RPMI7951 (cell line): ENCODE measurements around the gene HSPD1. TPM values are rescaled to one million over a fixed set of nuclear protein-coding genes. Genes with fewer than 3 reads are reported as not detected.
A peak's percentile ranks its signal among the peaks of the same experiment; 100 is the strongest.
"Not testable (repeated sequence)": the region's sequence is repeated elsewhere in the genome, so short reads cannot be mapped to it uniquely, and the experiment has no call there.

Source experiments
- DNase-seq: peaks from one replicate; pipeline ENCODE4 v3.0.0-alpha.2; 2012; ENCODE audit warnings: low read depth
- total RNA-seq: library from RNA; depleted of rRNA; stranded (reverse); fragments of >200 nt; shearing (Covaris generic); gene quantifications from 2 replicates; pipeline ENCODE4 v1.2.3, GENCODE V29; 2014

Gene HSPD1
- total RNA-seq, 1 experiment from 2014 or later = 315 TPM

DNA sequence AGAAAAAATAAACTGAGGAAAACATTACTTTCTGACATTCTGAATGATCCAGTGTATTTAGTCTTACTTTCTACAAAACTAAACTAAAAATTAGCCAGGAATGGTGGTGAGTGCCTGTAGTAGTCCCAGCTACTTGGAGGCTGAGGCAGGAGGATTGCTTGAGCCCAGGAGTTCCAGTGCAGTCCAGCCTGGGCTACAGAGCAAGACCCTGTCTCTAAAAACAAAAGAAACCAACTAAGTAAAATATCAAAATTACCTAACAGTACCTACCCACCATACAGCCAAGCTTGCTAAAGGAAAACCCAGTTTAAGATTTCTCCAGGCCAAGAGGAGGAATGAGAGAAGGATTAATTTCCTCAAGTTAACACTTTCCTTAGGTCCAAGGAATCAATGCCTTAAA, 2.9 kb downstream of the HSPD1 start:
- no peak for DNase-seq

GRCh38 chr2:197495433-197496134, 4.1 kb downstream of the HSPD1 start:
- no peak for DNase-seq

DNA sequence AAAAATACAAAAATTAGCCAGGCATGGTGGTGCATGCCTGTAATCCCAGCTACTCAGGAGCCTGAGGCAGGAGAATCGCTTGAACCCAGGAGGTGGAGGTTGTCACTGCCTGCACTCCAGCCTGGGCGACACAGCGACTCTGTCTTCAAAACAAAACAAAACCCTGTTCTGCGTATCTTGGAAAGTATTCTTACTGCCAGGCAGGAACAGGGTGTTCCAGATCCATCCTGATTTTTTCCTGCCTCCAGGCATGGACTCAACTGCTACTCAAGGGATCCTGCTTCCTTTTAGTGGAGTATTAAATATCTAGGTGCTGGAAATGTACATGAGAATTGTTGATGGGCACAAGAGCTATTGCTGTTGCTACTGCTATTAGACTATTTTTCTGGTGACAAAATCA, 12.3 kb downstream of the HSPD1 start:
- DNase-seq = no peak

- DNase-seq = no peak
These were observed 13.5 kb downstream of the HSPD1 start for GRCh38 chr2:197486175-197486574.

- DNase-seq = not testable (repeated sequence)
These were observed 15.4 kb downstream of the HSPD1 start for GRCh38 chr2:197484248-197484647.

DNA sequence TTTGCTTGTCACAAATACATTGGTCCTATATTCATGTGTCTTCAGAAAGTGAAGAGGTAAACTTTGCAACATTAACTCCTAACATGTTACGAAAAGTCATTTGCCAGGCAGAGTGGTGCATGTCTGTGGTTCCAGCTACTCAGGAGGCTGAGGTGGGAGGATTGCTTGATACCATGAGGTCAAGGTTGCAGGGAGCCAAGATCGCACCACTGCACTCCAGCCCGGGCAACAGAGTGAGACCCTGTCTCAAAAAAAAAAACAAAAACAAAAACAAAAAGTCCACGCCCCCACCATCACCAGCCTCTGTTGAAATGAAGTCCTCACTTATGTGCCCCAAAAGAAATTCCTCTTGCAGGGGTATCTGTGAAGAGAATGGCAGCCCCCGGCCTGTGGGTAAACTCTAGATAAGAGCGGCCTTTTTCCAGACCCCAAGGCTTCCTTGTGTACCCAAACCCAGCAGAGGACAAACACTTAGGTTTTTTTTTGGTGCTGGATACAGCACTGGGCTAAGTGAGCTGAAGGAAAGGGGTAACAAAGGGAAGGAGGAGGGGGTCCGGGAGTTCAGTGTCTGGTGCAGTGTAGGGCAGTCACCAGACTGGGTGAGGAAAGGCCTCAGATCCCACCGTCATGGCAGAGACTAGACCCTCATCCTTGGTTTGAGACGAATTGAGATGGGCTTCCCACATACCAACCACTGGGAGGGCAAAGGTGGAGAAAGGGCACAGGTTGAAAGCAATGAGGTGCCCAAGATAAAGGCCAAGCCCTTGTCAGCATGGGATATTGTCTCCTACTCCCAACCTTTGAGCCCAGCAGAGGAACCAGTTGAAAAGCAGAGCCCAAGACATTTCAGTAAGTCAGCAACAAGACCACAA, 19.2 kb downstream of the HSPD1 start:
- DNase-seq = no peak

GRCh38 chr2:197477797-197478196, 21.8 kb downstream of the HSPD1 start:
- DNase-seq = no peak

GRCh38 chr2:197472166-197472565, 27.5 kb downstream of the HSPD1 start:
- no peak for DNase-seq

DNA sequence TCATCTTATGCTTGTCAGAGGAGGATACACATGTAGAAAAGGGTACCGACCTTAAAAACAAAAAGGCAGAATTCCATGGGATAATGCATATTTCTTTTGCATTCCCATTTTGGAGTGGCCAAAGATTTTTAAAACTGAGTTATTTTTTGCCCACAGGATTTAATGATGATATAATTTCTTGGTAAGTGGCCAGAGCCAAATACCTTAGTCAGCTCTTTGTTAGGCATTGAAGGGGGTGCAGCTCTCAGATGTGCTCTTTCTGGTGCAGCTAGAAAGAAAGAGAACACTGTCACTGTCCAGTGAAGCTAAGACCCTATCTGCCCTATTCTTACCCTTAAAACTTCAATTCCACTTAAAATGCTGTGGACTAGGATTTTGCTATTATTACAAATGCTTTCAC, 35.5 kb downstream of the HSPD1 start:
- DNase-seq = no peak

- no peak for DNase-seq
These were observed 38.6 kb downstream of the HSPD1 start for GRCh38 chr2:197461057-197461456.

DNA sequence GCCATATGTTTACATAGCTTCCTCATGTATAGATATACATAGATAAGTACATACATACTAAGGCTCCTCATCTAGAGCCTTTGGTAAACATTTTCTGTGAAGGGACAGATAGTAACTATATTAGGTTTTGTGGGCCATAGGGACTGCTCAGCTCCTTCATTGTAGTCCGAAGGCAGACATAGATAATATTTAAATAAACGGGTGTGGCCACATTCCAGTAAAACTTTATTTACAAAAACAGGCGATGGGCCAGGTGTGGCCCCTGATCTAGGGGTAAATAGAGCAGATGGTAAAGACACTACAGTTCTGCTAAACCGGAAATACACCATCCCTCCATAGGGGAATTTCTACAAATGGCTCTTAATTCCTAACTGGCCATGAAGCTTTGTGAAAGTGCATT, 39.0 kb downstream of the HSPD1 start:
- no peak for DNase-seq

GRCh38 chr2:197455428-197455827, 44.2 kb downstream of the HSPD1 start:
- no peak for DNase-seq

- DNase-seq = no peak
These were observed 44.7 kb downstream of the HSPD1 start for GRCh38 chr2:197454923-197455322.

- DNase-seq = peak; percentile 96
These were observed 45.7 kb downstream of the HSPD1 start for GRCh38 chr2:197453914-197454398.

GRCh38 chr2:197453123-197453913, 46.3 kb downstream of the HSPD1 start, which contains the start of gene COQ10B:
Gene COQ10B, plus strand, starts transcription at chr2:197453552. Its CDS starts 9 bp downstream, at chr2:197453561.
- DNase-seq = peak; percentile 100

DNA sequence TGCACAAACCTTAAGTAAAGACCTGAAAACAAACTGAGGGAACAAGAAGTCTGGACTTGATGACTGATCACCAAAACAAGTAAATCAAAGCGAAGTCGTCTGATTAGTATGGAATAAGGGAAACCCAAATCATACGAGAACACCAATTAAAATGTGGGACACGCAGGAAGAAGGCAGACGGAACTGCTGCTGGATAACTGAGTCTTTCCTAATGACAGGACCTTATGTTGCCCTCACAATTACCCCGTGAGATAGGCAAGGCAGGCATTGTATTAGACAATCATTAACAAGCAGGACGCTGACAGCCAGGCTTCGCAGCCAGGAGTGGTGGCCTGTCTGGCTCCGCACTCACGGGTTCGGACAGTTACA, 46.9 kb downstream of the HSPD1 start:
- no peak for DNase-seq

DNA sequence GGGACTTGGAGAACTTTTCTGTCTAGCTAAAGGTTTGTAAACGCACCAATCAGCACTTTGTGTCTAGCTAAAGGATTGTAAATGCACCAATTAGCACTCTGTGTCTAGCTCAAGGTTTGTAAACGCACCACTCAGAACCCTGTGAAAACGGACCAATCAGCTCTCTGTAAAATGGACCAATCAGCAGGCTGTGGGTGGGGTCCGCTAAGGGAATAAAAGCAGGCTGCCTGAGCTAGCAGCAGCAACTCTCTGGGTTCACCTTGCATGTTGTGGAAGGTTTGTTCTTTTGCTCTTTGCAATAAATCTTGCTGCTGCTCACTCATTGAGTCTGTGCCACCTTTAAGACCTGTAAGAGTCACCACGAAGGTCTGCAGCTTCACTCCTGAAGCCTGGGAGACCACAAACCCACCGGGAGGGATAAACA, 48.7 kb downstream of the HSPD1 start:
- DNase-seq = not testable (repeated sequence)

- no peak for DNase-seq
These were observed 49.2 kb downstream of the HSPD1 start for GRCh38 chr2:197450465-197450864.

GRCh38 chr2:197446844-197447243, 52.8 kb downstream of the HSPD1 start:
- no peak for DNase-seq

DNA sequence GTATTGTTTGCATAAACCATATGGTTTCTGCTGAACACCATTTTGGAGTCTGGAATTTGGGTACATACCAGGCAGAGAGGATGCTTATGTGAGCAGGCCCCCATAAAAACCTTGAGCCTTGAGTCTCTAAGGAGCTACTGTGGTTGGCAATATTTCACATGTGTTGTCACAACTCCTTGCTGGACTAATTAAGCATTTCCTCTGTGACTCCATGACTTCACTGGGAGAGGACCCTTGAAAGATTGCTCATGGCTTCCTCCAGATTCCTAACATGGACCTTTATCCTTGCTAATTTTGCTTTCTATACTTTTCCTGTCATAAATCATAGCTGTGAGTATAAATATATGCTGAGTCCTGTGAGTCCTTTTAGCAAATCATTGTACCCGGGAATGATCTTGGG, 53.9 kb downstream of the HSPD1 start:
- no peak for DNase-seq

DNA sequence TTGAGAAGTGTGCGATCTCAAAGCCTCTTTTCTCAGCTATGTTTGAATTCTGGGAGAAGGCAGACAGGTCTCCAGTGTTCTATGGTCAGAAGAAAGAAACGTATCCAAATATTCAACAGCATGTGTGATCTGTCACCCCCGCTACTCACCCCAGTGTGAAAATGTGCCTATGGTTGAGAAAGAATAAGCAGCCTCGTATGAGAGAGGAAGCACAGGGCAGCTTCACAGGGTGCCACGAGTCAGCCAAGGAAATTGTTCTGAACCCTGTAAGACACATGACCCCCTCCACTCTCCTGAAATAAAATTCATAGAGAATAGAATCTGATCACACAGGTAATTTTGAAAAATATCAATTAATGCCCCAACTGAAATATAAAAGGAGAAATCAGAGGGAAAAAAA, 56.8 kb downstream of the HSPD1 start:
- DNase-seq = no peak

DNA sequence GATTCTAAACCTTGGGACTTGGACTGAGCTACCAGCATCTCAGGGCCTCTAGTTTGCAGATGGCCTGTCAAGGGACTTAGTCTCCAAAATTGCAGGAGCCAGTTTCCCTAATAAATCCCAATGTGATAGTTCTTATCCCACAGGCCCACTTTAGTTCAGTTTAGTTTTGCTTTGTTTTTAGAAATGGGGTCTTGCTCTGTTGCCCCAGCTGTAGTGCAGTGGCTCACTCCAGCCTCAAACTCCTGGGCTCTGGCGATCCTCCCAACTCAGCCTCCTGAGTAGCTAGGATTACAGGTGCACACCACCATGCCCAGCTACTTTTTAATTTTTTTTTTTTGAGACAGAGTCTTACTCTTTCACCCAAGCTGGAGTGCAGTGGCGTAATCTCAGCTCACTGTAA, 62.3 kb downstream of the HSPD1 start:
- DNase-seq = no peak
